Astrocyte (in vitro differentiated cells and primary cell): ENCODE measurements around the gene ZDHHC11.

ENCODE experiments used
- EZH2 ChIP-seq: IDR thresholded peaks from 2 replicates; pipeline ENCODE4 v1.6.1; 2012; ENCODE audit warnings: mild to moderate bottlenecking, low read length, inconsistent platforms; ENCODE audit not compliant: insufficient read depth
- TF ChIP-seq, protein P1 (sequence below): IDR thresholded peaks from 2 replicates; pipeline ENCODE4 v1.5.1; 2011; ENCODE audit warnings: low read depth, mild to moderate bottlenecking, inconsistent platforms, low read length, moderate library complexity; ENCODE audit not compliant: insufficient read depth

DNA sequence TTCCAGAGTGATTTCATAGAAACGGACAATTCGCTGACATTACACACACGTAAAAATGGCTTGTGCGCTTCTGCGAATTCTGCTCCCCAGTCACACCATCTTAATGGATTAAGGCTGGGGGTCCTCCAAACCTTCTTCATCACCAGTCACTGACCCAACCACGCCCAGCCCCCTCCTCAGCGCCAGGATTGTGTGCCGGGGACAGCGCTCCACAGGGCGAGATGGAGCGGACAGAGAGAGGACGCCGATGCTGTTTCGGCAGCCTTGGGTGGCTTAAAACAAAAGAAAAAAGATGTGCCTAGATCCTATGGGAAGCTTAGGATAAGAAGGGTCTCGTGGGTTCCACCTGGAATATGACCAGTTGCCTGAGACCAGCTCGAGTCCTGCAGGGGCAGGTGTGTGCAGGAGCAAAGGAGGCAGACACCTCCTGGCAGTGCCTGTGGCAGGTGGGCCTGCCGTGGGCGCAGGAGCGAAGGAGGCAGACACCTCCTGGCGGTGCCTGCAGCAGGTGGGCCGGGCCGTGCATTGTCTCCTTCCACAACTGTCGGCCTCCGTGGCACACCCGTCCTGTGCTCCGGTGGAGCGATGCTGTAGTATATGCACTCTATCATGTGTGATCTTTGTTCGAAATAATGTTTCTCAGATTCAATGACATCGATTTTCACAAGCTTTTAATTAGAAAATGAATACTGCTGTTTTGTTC, 21.0 kb upstream of the ZDHHC11 start:
- TF ChIP-seq, protein P1, sequence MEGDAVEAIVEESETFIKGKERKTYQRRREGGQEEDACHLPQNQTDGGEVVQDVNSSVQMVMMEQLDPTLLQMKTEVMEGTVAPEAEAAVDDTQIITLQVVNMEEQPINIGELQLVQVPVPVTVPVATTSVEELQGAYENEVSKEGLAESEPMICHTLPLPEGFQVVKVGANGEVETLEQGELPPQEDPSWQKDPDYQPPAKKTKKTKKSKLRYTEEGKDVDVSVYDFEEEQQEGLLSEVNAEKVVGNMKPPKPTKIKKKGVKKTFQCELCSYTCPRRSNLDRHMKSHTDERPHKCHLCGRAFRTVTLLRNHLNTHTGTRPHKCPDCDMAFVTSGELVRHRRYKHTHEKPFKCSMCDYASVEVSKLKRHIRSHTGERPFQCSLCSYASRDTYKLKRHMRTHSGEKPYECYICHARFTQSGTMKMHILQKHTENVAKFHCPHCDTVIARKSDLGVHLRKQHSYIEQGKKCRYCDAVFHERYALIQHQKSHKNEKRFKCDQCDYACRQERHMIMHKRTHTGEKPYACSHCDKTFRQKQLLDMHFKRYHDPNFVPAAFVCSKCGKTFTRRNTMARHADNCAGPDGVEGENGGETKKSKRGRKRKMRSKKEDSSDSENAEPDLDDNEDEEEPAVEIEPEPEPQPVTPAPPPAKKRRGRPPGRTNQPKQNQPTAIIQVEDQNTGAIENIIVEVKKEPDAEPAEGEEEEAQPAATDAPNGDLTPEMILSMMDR, result no peak
- TF ChIP-seq EZH2, result no peak
